ENCODE results near the gene ZBP1. TPM values are rescaled to one million over a fixed set of nuclear protein-coding genes. Genes with fewer than 3 reads are reported as not detected.

Gene ZBP1
- total RNA-seq, 1 experiment from 2014 or later: 2.9 TPM

DNA sequence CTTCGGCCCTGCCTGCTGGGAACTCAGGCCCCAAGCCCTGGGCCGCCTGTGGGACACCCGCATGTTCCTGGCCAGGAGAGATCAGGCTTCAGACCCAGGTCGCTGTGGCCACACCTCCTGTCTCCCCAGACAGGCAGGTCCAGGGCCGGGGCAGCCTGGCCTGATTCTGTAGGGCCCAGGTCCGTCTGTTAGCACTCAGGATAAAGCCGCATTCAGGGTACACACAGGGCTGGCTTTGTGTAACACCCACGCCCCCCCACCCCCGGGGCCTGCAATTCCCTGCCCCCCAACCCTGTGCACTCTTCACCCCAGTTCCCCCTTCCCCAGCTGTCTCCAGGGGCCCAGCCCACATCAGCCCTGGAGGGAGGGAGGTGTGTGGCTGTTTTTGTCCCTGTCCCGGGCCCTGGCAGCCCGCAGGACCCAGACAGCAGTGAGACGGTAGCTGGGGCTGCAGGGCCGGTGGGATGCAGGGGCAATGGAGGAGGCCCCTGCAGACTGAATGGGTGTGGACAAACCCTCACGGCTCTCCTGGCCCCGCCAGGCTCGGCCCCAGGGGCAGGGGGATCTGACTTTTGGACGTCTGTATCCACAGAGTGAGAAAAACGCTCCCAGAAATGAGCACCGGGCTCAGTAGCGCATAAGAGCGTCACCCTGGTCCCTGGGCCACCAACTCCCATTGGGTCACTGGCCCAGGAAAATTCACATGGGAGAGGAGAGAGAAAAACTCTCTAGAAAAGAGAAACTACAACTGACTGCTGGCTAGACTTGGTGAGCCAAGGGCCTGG lies 42.4 kb upstream of the ZBP1 start:
- CTCF ChIA-PET: interaction anchor here (0.6 kb wide), 1 partner anchor 9 kb away, joined by 4 read pairs; no protein-coding TSS in a partner anchor
- DNase-seq: no peak
- TF ChIP-seq, protein P1, sequence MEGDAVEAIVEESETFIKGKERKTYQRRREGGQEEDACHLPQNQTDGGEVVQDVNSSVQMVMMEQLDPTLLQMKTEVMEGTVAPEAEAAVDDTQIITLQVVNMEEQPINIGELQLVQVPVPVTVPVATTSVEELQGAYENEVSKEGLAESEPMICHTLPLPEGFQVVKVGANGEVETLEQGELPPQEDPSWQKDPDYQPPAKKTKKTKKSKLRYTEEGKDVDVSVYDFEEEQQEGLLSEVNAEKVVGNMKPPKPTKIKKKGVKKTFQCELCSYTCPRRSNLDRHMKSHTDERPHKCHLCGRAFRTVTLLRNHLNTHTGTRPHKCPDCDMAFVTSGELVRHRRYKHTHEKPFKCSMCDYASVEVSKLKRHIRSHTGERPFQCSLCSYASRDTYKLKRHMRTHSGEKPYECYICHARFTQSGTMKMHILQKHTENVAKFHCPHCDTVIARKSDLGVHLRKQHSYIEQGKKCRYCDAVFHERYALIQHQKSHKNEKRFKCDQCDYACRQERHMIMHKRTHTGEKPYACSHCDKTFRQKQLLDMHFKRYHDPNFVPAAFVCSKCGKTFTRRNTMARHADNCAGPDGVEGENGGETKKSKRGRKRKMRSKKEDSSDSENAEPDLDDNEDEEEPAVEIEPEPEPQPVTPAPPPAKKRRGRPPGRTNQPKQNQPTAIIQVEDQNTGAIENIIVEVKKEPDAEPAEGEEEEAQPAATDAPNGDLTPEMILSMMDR (IDR thresholded peaks at IDR 0.05; ENCODE audit: unreplicated experiment): no peak
- H3K27me3 Mint-ChIP-seq (ENCODE audit: unreplicated experiment): no peaks in the 10 kb centered on the region
- BruUV-seq (replicated peaks): no TSS peak
- peaks cover 83% of the 10 kb centered on the region for H3K4me1 Mint-ChIP-seq (ENCODE audit: low read depth, unreplicated experiment)
- no peaks in the 10 kb centered on the region for H3K9me3 Mint-ChIP-seq (ENCODE audit: low read depth, unreplicated experiment)
- H3K27ac Mint-ChIP-seq (ENCODE audit: unreplicated experiment): peak overlapping the region; percentile 68
- intact Hi-C loops (cut with micrococcal nuclease; ENCODE audit: unreplicated experiment): no loop called here
- H3K36me3 Mint-ChIP-seq (ENCODE audit: insufficient read depth, unreplicated experiment): peaks cover 100% of the 10 kb centered on the region
- H3K4me3 Mint-ChIP-seq (ENCODE audit: low read depth, unreplicated experiment): peak overlapping the region; percentile 9

DNA sequence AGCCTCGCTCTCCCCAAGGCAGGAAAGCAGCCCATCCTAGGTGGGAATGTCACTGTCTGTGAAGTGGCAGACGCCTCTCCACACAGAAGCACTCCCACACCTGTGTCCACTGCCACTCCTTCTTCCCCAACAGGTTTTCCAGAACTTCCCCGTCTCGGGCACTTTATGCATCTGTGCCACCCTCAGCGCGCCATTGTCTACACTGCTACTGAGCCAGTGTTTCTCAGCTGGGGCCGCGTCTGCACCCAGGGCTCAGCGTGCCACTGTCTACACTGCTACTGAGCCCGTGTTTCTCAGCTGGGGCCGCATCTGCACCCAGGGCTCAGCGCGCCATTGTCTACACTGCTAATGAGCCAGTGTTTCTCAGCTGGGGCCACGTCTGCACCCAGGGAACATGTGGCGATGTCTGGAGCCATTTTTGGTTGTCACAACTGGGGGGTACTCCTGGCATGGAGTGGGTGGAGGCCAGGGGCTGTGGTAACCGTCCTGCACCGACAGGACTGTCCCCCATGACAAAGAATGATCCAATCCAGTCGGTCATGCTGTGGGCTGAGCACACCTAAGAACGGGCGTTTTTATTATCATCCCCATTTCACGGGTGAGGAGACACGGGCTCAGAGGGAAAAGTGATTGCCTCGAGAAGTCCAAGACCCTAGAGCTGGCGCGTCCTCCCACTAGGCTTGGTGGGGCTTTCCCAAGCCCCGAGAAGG lies 41.7 kb upstream of the ZBP1 start:
- CTCF ChIA-PET: interaction anchor here (0.6 kb wide), 1 partner anchor 8 kb away, joined by 4 read pairs; no protein-coding TSS in a partner anchor
- Mint-ChIP-seq H3K4me1 (ENCODE audit: low read depth, unreplicated experiment) (peaks cover 76% of the 10 kb centered on the region), H3K27ac (ENCODE audit: unreplicated experiment) (peak overlapping the region; percentile 68), H3K27me3 (ENCODE audit: unreplicated experiment) (no peaks in the 10 kb centered on the region), H3K36me3 (ENCODE audit: insufficient read depth, unreplicated experiment) (peaks cover 100% of the 10 kb centered on the region), H3K9me3 (ENCODE audit: low read depth, unreplicated experiment) (no peaks in the 10 kb centered on the region), H3K4me3 (ENCODE audit: low read depth, unreplicated experiment) (peak overlapping the region; percentile 9)
- DNase-seq: no peak
- intact Hi-C loops (cut with micrococcal nuclease; ENCODE audit: unreplicated experiment): no loop called here
- TF ChIP-seq, protein P1 (IDR thresholded peaks at IDR 0.05; ENCODE audit: unreplicated experiment): no peak
- BruUV-seq (replicated peaks): no TSS peak

DNA sequence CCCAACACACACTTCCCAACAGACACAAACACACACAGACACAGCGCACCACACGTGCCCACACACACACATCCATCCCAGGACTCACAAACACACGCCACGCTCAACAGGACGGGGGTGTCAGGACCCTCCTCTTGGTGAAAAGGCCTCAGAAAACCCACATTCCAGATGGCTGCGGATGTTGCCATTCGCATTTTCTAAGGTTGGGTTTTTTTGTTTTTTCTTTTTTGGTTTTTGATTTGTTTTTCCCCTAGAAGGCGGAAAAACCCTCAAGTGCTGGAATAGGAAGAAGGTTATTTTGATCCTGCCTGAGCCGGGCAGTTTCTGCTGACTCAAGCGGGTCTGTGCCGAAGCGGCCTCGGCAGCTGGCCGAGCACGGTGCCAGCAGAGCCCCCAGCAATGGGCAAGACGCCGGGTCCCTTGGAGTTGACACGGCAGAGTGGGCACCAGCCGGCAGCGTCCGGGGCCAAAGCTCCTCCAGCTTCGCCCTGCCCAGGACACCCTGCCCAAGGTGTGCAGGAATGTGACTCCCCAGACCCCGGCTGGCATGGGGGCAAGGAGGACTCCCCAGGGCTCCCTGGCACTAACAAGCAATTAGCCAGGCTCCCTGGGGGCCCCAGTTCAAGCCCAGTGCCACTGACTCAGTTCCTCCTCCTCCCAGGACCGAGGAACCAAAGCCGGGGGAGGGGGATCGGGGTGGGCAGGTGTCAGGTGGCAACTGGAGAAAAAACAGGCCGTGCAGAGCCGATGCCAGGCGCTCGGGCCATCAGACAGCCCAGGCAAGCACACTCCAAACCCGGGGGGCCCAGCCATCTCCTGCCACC lies 40.9 kb upstream of the ZBP1 start:
- TF ChIP-seq, protein P1 (IDR thresholded peaks at IDR 0.05; ENCODE audit: unreplicated experiment): no peak
- H3K4me1 Mint-ChIP-seq (ENCODE audit: low read depth, unreplicated experiment): peaks cover 69% of the 10 kb centered on the region
- intact Hi-C loops (cut with micrococcal nuclease; ENCODE audit: unreplicated experiment): no loop called here
- no TSS peak for BruUV-seq (replicated peaks)
- no peaks in the 10 kb centered on the region for H3K27me3 Mint-ChIP-seq (ENCODE audit: unreplicated experiment)
- H3K27ac Mint-ChIP-seq (ENCODE audit: unreplicated experiment): peak overlapping the region; percentile 72
- peaks cover 100% of the 10 kb centered on the region for H3K36me3 Mint-ChIP-seq (ENCODE audit: insufficient read depth, unreplicated experiment)
- H3K4me3 Mint-ChIP-seq (ENCODE audit: low read depth, unreplicated experiment): peak overlapping the region; percentile 31
- CTCF ChIA-PET: no interaction called here
- DNase-seq: peak; percentile 1
- H3K9me3 Mint-ChIP-seq (ENCODE audit: low read depth, unreplicated experiment): no peaks in the 10 kb centered on the region

DNA sequence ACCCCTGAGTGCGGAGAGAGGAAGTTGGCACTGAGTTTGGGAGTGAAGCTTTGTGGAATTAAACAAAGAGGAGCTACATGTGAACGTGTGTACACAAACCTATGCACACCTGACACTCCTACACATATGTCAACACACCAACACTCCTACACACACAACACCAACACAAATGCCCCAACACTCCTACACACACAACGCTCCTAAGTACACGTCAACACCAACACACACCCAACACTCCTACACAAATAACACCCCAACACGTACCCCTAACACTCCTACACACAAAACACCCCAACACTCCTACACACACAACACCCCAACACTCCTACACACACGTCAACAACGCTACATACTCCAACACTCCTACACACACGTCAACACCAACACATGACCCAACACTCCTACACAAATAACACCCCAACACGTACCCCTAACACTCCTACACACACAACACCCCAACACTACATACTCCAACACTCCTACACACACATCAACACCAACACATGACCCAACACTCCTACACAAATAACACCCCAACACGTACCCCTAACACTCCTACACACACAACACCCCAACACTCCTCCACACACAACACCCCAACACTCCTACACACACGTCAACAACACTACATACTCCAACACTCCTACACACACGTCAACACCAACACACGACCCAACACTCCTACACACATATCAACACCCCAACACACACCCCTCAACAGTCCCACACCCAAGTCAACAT lies 40.1 kb upstream of the ZBP1 start:
- intact Hi-C loops (cut with micrococcal nuclease; ENCODE audit: unreplicated experiment): no loop called here
- peak overlapping the region; percentile 72 for H3K27ac Mint-ChIP-seq (ENCODE audit: unreplicated experiment)
- no peaks in the 10 kb centered on the region for H3K9me3 Mint-ChIP-seq (ENCODE audit: low read depth, unreplicated experiment)
- peaks cover 69% of the 10 kb centered on the region for H3K4me1 Mint-ChIP-seq (ENCODE audit: low read depth, unreplicated experiment)
- TF ChIP-seq, protein P1 (IDR thresholded peaks at IDR 0.05; ENCODE audit: unreplicated experiment): no peak
- H3K27me3 Mint-ChIP-seq (ENCODE audit: unreplicated experiment): no peaks in the 10 kb centered on the region
- DNase-seq: no peak
- H3K4me3 Mint-ChIP-seq (ENCODE audit: low read depth, unreplicated experiment): peak overlapping the region; percentile 31
- BruUV-seq (replicated peaks): no TSS peak
- CTCF ChIA-PET: interaction anchor here (1.9 kb wide), 1 partner anchor 38 kb away, joined by 5 read pairs; no protein-coding TSS in a partner anchor
- peaks cover 100% of the 10 kb centered on the region for H3K36me3 Mint-ChIP-seq (ENCODE audit: insufficient read depth, unreplicated experiment)

All from Calu3 (cell line).